Neuronal stem cell (in vitro differentiated cells): ENCODE data around the gene OSBPL2.

Experiments used
- DNase-seq: peaks from one replicate; pipeline ENCODE4 v3.0.0-alpha.2; 2013; ENCODE audit warnings: low spot score
- H2AFZ ChIP-seq: one replicate; pipeline ENCODE4 v1.6.1; 2013; ENCODE audit warnings: mild to moderate bottlenecking, low read length, inconsistent platforms
- H2AK5ac ChIP-seq: 2 replicates; pipeline ENCODE4 v1.6.1; 2013; ENCODE audit warnings: low read depth, mild to moderate bottlenecking, inconsistent platforms, low read length, moderate library complexity, mixed read lengths
- H2BK120ac ChIP-seq: 2 replicates; pipeline ENCODE4 v1.6.1; 2013; ENCODE audit warnings: low read depth, mild to moderate bottlenecking, inconsistent platforms, low read length, moderate library complexity, mixed read lengths
- H2BK12ac ChIP-seq: one replicate; pipeline ENCODE4 v1.6.1; 2013; ENCODE audit warnings: low read length, inconsistent platforms
- H2BK15ac ChIP-seq: 2 replicates; pipeline ENCODE4 v1.6.1; 2013; ENCODE audit warnings: mild to moderate bottlenecking, low read length, inconsistent platforms, mixed read lengths
- H2BK5ac ChIP-seq: one replicate; pipeline ENCODE4 v1.6.1; 2013; ENCODE audit warnings: inconsistent platforms, mild to moderate bottlenecking, low read length, moderate library complexity
- H3K14ac ChIP-seq: one replicate; pipeline ENCODE4 v1.6.1; 2013; ENCODE audit warnings: low read length, inconsistent platforms
- H3K18ac ChIP-seq: 2 replicates; pipeline ENCODE4 v1.6.1; 2013; ENCODE audit warnings: low read length, inconsistent platforms
- H3K23ac ChIP-seq: 2 replicates; pipeline ENCODE4 v1.6.1; 2013; ENCODE audit warnings: low read depth, mild to moderate bottlenecking, mixed read lengths, low read length, inconsistent platforms; ENCODE audit not compliant: poor library complexity
- H3K27ac ChIP-seq: replicated peaks from 3 replicates; pipeline ENCODE4 v1.5.1; 2013; ENCODE audit warnings: low read length, inconsistent platforms
- H3K27me3 ChIP-seq, 3 experiments: 2 replicates each; pipeline ENCODE4 v1.6.1; 2013; ENCODE audit warnings: low read length in 3 of 3, mild to moderate bottlenecking in 2 of 3, inconsistent platforms in 1 of 3, low read depth in 1 of 3, mixed read lengths in 1 of 3, moderate library complexity in 1 of 3; ENCODE audit not compliant: control insufficient read depth in 3 of 3, insufficient read depth in 3 of 3
- H3K36me3 ChIP-seq, 2 donors: replicated peaks in 1 of 2; 2 replicates each; pipeline ENCODE4 v1.6.1; 2013; ENCODE audit warnings: low read length in 2 of 2; ENCODE audit not compliant: control insufficient read depth in 2 of 2, insufficient read depth in 2 of 2
- H3K4ac ChIP-seq: 2 replicates; pipeline ENCODE4 v1.6.1; 2013; ENCODE audit warnings: inconsistent platforms, mild to moderate bottlenecking, low read length, moderate library complexity
- H3K4me1 ChIP-seq, 2 donors: 1 replicate in 1 of 2; 2 replicates in 1 of 2; pipeline ENCODE4 v1.6.1; 2013; ENCODE audit warnings: low read length in 2 of 2, low read depth in 1 of 2; ENCODE audit not compliant: control insufficient read depth in 2 of 2, insufficient read depth in 1 of 2
- H3K4me2 ChIP-seq: one replicate; pipeline ENCODE4 v1.6.1; 2013; ENCODE audit warnings: mild to moderate bottlenecking, low read length, inconsistent platforms; ENCODE audit not compliant: insufficient read depth, poor library complexity, severe bottlenecking
- H3K4me3 ChIP-seq, 2 donors: 2 replicates each; pipeline ENCODE4 v1.5.1; 2013; ENCODE audit warnings: low read length in 2 of 2, mild to moderate bottlenecking in 2 of 2, inconsistent platforms in 1 of 2, moderate library complexity in 1 of 2
- H3K79me1 ChIP-seq: one replicate; pipeline ENCODE4 v1.6.1; 2013; ENCODE audit warnings: low read depth, mild to moderate bottlenecking, inconsistent platforms, low read length, moderate library complexity
- H3K9ac ChIP-seq: one replicate; pipeline ENCODE4 v1.6.1; 2013; ENCODE audit warnings: mild to moderate bottlenecking, low read depth, low read length, inconsistent platforms; ENCODE audit not compliant: poor library complexity
- H3K9me3 ChIP-seq, 2 donors: replicated peaks in 1 of 2; 2 replicates each; pipeline versions ENCODE3 to v1.6.1; 2013; ENCODE audit warnings: low read length in 2 of 2, mild to moderate bottlenecking in 2 of 2, inconsistent platforms in 1 of 2, low read depth in 1 of 2, mixed read lengths in 1 of 2, moderate library complexity in 1 of 2; ENCODE audit not compliant: control insufficient read depth in 2 of 2, insufficient read depth in 1 of 2
- H4K8ac ChIP-seq: one replicate; pipeline ENCODE4 v1.6.1; 2013; ENCODE audit warnings: low read depth, mild to moderate bottlenecking, inconsistent platforms, low read length, moderate library complexity
- H4K91ac ChIP-seq: one replicate; pipeline ENCODE4 v1.6.1; 2013; ENCODE audit warnings: low read length, low read depth, mild to moderate bottlenecking, inconsistent platforms; ENCODE audit not compliant: poor library complexity
- WGBS, 2 donors: extraction: QIAGEN DNeasy Blood & Tissue Kit; methylation state at CpG; one replicate each; pipeline ENCODE4 v1.1.7; 2013; ENCODE audit warnings: missing lambda C conversion rate in 2 of 2, mixed read lengths in 1 of 2; ENCODE audit not compliant: insufficient read length in 2 of 2, insufficient replicate concordance in 1 of 2; ENCODE audit errors: extremely low coverage in 2 of 2; 5-methylcytosine and 5-hydroxymethylcytosine counted together

OSBPL2 gene

GRCh38 chr20:62325172-62325905 lies 87.0 kb downstream of the OSBPL2 start:
- Histone ChIP-seq H2BK5ac (no peak overlapping the region), H3K4me1 (no peaks in the 10 kb centered on the region), H3K18ac (no peak overlapping the region), H3K4ac (no peak overlapping the region), H3K4me2 (no peak overlapping the region), H2AK5ac (no peak overlapping the region), H2BK120ac (no peak overlapping the region), H4K91ac (no peak overlapping the region), H3K27ac (no peak overlapping the region), H3K14ac (no peak overlapping the region), H2BK12ac (no peak overlapping the region), H3K79me1 (peaks cover 5% of the 10 kb centered on the region), H2AFZ (no peak overlapping the region), H4K8ac (no peak overlapping the region), H3K9ac (no peak overlapping the region), H3K4me3 (peak overlapping the region in 1 of 2 donors; percentile 8), H3K36me3 (peaks cover 69 to 78% of the 10 kb centered on the region in 2 donors), H3K23ac (no peak overlapping the region), H3K9me3 (peaks cover 0 to 11% of the 10 kb centered on the region in 2 donors), H2BK15ac (no peak overlapping the region), H3K27me3 (no peaks in the 10 kb centered on the region)
- no CpG with 5 or more reads among the region's 14 CpGs for WGBS, 2 donors
- DNase-seq, result no peak

GRCh38 chr20:62326559-62326958 lies 88.2 kb downstream of the OSBPL2 start:
- Histone ChIP-seq H2BK12ac (no peak overlapping the region), H2BK120ac (no peak overlapping the region), H3K9me3 (peaks cover 0 to 11% of the 10 kb centered on the region in 2 donors), H3K79me1 (peaks cover 2% of the 10 kb centered on the region), H3K4ac (no peak overlapping the region), H3K4me3 (peak overlapping the region in 1 of 2 donors; percentile 8), H3K27me3 (no peaks in the 10 kb centered on the region), H4K8ac (peak overlapping the region; percentile 65), H3K27ac (no peak overlapping the region), H3K23ac (no peak overlapping the region), H2AK5ac (no peak overlapping the region), H3K9ac (no peak overlapping the region), H3K14ac (peak overlapping the region; percentile 8), H2AFZ (no peak overlapping the region), H3K4me2 (no peak overlapping the region), H2BK5ac (no peak overlapping the region), H3K18ac (no peak overlapping the region), H4K91ac (peak overlapping the region; percentile 53), H2BK15ac (no peak overlapping the region), H3K36me3 (peaks cover 71 to 83% of the 10 kb centered on the region in 2 donors), H3K4me1 (no peaks in the 10 kb centered on the region)
- no peak for DNase-seq
- WGBS, 2 donors, result no CpG with 5 or more reads among the region's 14 CpGs

DNA sequence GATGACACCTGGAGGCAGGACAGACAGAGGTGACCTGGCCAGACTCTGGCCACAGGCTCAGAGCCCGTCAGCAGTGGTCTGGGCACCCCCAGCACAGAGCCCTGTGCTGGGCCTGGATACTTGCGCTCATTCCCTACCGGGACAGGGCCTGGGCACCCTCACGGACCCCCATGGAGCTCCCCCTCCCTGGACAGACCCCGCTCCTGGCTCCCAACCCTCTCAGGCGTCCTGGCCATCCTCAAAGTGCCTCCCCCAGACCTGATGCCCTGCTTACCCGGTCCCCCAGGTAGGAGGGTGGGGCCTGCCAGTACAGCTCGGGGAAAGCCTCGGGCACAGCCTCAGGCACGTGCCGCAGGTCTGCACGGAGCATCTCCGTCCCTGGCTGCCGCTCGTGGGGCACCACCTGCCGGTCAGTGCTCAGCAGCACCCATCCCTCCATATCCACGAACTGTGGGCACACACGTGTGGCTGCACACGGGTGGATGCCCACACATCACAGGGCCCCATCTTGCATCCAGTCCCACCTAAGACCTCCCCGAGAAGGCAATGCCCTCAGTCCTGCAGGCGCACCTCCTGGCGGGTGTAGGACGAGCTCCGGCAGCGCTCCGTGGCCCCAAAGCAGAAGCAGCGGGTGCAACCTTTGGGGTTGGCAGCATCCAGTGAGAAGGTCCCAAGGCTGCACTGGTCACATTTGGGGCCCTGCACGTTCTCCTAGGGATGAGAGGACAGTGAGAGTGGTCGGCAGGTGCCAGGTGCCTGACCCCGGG lies 88.8 kb downstream of the OSBPL2 start:
- WGBS, 2 donors, result no CpG with 5 or more reads among the region's 30 CpGs
- no peak overlapping the region for H3K4ac ChIP-seq
- H3K23ac ChIP-seq, result no peak overlapping the region
- no peak for DNase-seq
- H2BK5ac ChIP-seq, result no peak overlapping the region
- no peak overlapping the region for H3K4me2 ChIP-seq
- peak overlapping the region; percentile 21 for H3K9ac ChIP-seq
- no peak overlapping the region for H2BK12ac ChIP-seq
- H3K9me3 ChIP-seq, result peaks cover 0 to 11% of the 10 kb centered on the region in 2 donors
- peaks cover 2% of the 10 kb centered on the region for H3K79me1 ChIP-seq
- peak overlapping the region in 1 of 2 donors; percentile 2 for H3K4me3 ChIP-seq
- no peak overlapping the region for H3K14ac ChIP-seq
- no peak overlapping the region for H3K18ac ChIP-seq
- H2AFZ ChIP-seq, result no peak overlapping the region
- peak overlapping the region; percentile 43 for H4K8ac ChIP-seq
- H4K91ac ChIP-seq, result no peak overlapping the region
- H2BK15ac ChIP-seq, result no peak overlapping the region
- H3K4me1 ChIP-seq, result no peaks in the 10 kb centered on the region
- H2AK5ac ChIP-seq, result no peak overlapping the region
- H2BK120ac ChIP-seq, result no peak overlapping the region
- H3K36me3 ChIP-seq, result peaks cover 71 to 82% of the 10 kb centered on the region in 2 donors
- H3K27me3 ChIP-seq, result no peaks in the 10 kb centered on the region
- no peak overlapping the region for H3K27ac ChIP-seq
